ENCODE results near the gene RRP9. TPM values are rescaled to one million over a fixed set of nuclear protein-coding genes. Genes with fewer than 3 reads are reported as not detected.

RRP9 gene
- total RNA-seq, 4 donors from 2014 or later, result 7.1 to 29.5 (median 11.1) TPM

- H3K27ac ChIP-seq, result no peak overlapping the region
- H3K4me1 ChIP-seq, result peaks cover 3 to 5% (median 4%) of the 10 kb centered on the region in 4 donors
- intact Hi-C loops (cut with DNase I; ENCODE audit: low total_unique reads) (no loop called here), in situ Hi-C loops (cut with MboI; ENCODE audit: low pct_ligation_motif_present in 1 of 4, low pct_unique_long_range_greater_than_20kb in 1 of 4, low sequenced_read_pairs in 3 of 4) (no loop called here)
- TF ChIP-seq, protein P1, sequence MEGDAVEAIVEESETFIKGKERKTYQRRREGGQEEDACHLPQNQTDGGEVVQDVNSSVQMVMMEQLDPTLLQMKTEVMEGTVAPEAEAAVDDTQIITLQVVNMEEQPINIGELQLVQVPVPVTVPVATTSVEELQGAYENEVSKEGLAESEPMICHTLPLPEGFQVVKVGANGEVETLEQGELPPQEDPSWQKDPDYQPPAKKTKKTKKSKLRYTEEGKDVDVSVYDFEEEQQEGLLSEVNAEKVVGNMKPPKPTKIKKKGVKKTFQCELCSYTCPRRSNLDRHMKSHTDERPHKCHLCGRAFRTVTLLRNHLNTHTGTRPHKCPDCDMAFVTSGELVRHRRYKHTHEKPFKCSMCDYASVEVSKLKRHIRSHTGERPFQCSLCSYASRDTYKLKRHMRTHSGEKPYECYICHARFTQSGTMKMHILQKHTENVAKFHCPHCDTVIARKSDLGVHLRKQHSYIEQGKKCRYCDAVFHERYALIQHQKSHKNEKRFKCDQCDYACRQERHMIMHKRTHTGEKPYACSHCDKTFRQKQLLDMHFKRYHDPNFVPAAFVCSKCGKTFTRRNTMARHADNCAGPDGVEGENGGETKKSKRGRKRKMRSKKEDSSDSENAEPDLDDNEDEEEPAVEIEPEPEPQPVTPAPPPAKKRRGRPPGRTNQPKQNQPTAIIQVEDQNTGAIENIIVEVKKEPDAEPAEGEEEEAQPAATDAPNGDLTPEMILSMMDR (IDR thresholded peaks at IDR 0.05), result no peak
- TF ChIP-seq EP300 (IDR thresholded peaks at IDR 0.05; ENCODE audit: low read depth), result no peak
- no peak for TF ChIP-seq POLR2A (IDR thresholded peaks at IDR 0.05)
- no peak for TF ChIP-seq POLR2AphosphoS5 (IDR thresholded peaks at IDR 0.05)
- no peaks in the 10 kb centered on the region for H3K27me3 ChIP-seq
- DNase-seq, result no peak
- 88 to 94% methylated on average over 3 to 28 of the region's 28 CpGs for WGBS, 2 donors (ENCODE audit: low coverage in 1 of 2)
- H3K9me3 ChIP-seq, result no peaks in the 10 kb centered on the region
- H3K4me3 ChIP-seq, result no peak overlapping the region
- peaks cover 0 to 23% (median 7%) of the 10 kb centered on the region in 4 donors for H3K36me3 ChIP-seq
Measured at GRCh38 chr3:51934991-51935885, 6.5 kb downstream of the RRP9 start.

DNA sequence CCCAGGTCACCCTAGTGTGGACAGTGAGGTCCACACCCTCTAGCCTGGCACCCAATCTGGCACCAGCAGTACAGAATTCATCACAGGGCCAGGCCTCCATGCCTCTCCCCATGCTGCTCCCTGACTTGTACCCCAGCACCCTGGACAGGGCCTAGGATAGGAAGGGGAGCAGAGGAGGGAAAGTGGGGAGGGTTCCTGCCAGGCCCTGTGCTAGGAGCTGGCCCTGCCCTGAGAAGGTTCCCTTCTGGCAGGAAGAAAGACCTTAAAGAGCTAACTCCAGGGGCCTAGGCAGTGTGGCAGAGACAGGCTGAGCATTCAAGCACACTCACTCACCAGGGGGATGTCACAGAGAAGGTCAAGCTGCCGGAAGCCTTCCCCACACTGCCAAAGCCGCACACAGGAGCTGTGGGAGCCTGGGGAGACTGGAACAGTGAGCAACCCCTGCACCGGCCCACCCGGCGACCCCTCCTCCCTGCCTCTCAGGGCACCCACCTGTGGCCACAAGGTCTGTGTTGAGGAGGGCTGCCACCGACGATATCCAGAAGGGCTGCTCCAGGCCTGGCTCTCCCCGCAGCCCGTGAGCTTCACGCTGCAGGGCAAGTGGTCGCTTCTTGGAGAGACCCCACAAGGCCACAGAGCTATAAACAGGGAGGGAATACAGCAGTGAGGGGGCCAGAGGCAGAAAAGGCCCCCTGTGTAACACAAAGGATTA lies 7.4 kb downstream of the RRP9 start:
- H3K4me1 ChIP-seq, result no peaks in the 10 kb centered on the region
- H3K9me3 ChIP-seq, result no peaks in the 10 kb centered on the region
- no peaks in the 10 kb centered on the region for H3K27me3 ChIP-seq
- DNase-seq, result no peak
- WGBS, 2 donors (ENCODE audit: low coverage in 1 of 2), result 94% methylated on average over 11 of the region's 11 CpGs; no CpG with 5 or more reads in 1 of the 2 donors
- intact Hi-C loops (cut with DNase I; ENCODE audit: low total_unique reads), result no loop called here
- peaks cover 0 to 23% (median 7%) of the 10 kb centered on the region in 4 donors for H3K36me3 ChIP-seq
- no peak for TF ChIP-seq POLR2AphosphoS5 (IDR thresholded peaks at IDR 0.05)
- TF ChIP-seq, protein P1 (IDR thresholded peaks at IDR 0.05), result no peak
- no peak for TF ChIP-seq EP300 (IDR thresholded peaks at IDR 0.05; ENCODE audit: low read depth)
- TF ChIP-seq POLR2A (IDR thresholded peaks at IDR 0.05), result no peak
- no peak overlapping the region for H3K27ac ChIP-seq
- in situ Hi-C loops (cut with MboI; ENCODE audit: low pct_ligation_motif_present in 1 of 4, low pct_unique_long_range_greater_than_20kb in 1 of 4, low sequenced_read_pairs in 3 of 4), result no loop called here
- no peak overlapping the region for H3K4me3 ChIP-seq

- 92% methylated on average over 13 of the region's 13 CpGs; no CpG with 5 or more reads in 1 of the 2 donors for WGBS, 2 donors (ENCODE audit: low coverage in 1 of 2)
- in situ Hi-C loops (cut with MboI; ENCODE audit: low pct_ligation_motif_present in 1 of 4, low pct_unique_long_range_greater_than_20kb in 1 of 4, low sequenced_read_pairs in 3 of 4) (no loop called here), intact Hi-C loops (cut with DNase I; ENCODE audit: low total_unique reads) (no loop called here)
- Histone ChIP-seq H3K27ac (no peak overlapping the region), H3K4me3 (no peak overlapping the region), H3K4me1 (no peaks in the 10 kb centered on the region), H3K9me3 (no peaks in the 10 kb centered on the region), H3K27me3 (no peaks in the 10 kb centered on the region), H3K36me3 (peaks cover 0 to 23% (median 7%) of the 10 kb centered on the region in 4 donors)
- no peak for TF ChIP-seq POLR2AphosphoS5 (IDR thresholded peaks at IDR 0.05)
- TF ChIP-seq POLR2A (IDR thresholded peaks at IDR 0.05), result no peak
- TF ChIP-seq EP300 (IDR thresholded peaks at IDR 0.05; ENCODE audit: low read depth), result no peak
- TF ChIP-seq, protein P1 (IDR thresholded peaks at IDR 0.05), result no peak
- DNase-seq, result no peak
Measured at GRCh38 chr3:51933471-51934138, 8.1 kb downstream of the RRP9 start.
